Kidney (tissue), 14 donors: ENCODE measurements around the gene KIDINS220. TPM values are rescaled to one million over a fixed set of nuclear protein-coding genes. Genes with fewer than 3 reads are reported as not detected.

ENCODE experiments used
- DNase-seq, 5 donors: peaks; one replicate each; pipeline ENCODE4 v3.0.0-alpha.2; 2013 to 2020
- FAIRE-seq: peaks from 2 replicates; lab custom pipeline; 2012; peaks lifted over from hg19 to GRCh38; lab: Jason Lieb, UNC
- H3K27ac ChIP-seq, 2 donors: one replicate each; pipeline ENCODE4 v1.7.0; 2013; ENCODE audit warnings: low read depth in 2 of 2, low read length in 2 of 2, inconsistent platforms in 1 of 2
- H3K27me3 ChIP-seq: one replicate; pipeline ENCODE4 v1.7.1; 2013; ENCODE audit warnings: low read length, inconsistent platforms; ENCODE audit not compliant: control insufficient read depth, insufficient read depth
- H3K36me3 ChIP-seq, 3 donors: one replicate each; pipeline versions ENCODE4 v1.7.0 to v1.7.1; 2013; ENCODE audit warnings: low read length in 3 of 3, control low read depth in 1 of 3, inconsistent platforms in 1 of 3; ENCODE audit not compliant: insufficient read depth in 3 of 3, control insufficient read depth in 2 of 3
- H3K4me1 ChIP-seq, 3 donors: one replicate each; pipeline versions ENCODE4 v1.7.0 to v1.7.1; 2013; ENCODE audit warnings: low read length in 3 of 3, inconsistent platforms in 1 of 3, low read depth in 1 of 3; ENCODE audit not compliant: control insufficient read depth in 2 of 3, insufficient read depth in 2 of 3
- H3K4me3 ChIP-seq, 3 donors: one replicate each; pipeline versions ENCODE4 v1.7.0 to v1.8.1; 2013; ENCODE audit warnings: low read length in 3 of 3, control low read depth in 1 of 3, inconsistent platforms in 1 of 3
- H3K9ac ChIP-seq, 3 donors: one replicate each; pipeline versions ENCODE4 v1.7.0 to v1.7.1; 2013; ENCODE audit warnings: low read length in 3 of 3, control low read depth in 1 of 3, inconsistent platforms in 1 of 3
- H3K9me3 ChIP-seq, 3 donors: one replicate each; pipeline versions ENCODE4 v1.7.0 to v1.7.1; 2013; ENCODE audit warnings: low read length in 3 of 3, control low read depth in 1 of 3, inconsistent platforms in 1 of 3; ENCODE audit not compliant: control insufficient read depth in 2 of 3, insufficient read depth in 1 of 3
- CTCF ChIP-seq: IDR thresholded peaks from 3 replicates; pipeline ENCODE4 v1.5.1; 2012; ENCODE audit warnings: mild to moderate bottlenecking, moderate library complexity, borderline replicate concordance; ENCODE audit not compliant: insufficient read depth; ENCODE audit errors: extremely low read depth
- intact Hi-C: fragments of 100-400 bp; cut with DNase I; formaldehyde crosslinking; loops from one replicate; pipeline ENCODE4 v1.11.1; 2022
- polyA plus RNA-seq: library from polyadenylated mRNA; stranded (reverse); fragments of 350-450 nt; fragmentation: Illumina TruSeq; extraction: RNeasy Lipid Tissue Mini Kit (QIAGEN cat#74804); gene quantifications from one replicate; pipeline ENCODE4 v1.2.3, GENCODE V29; 2014; ENCODE audit warnings: low read depth, low replicate concordance; ENCODE audit not compliant: insufficient read depth
- total RNA-seq: library from RNA; stranded (reverse); fragmentation: NEBNext Ultra II Directional; extraction: Animal tissue kit (Norgen Biotek cat#: 25700); gene quantifications from one replicate; pipeline ENCODE4 v1.2.1, GENCODE V29; 2021
- donor health status: control.
- donor health status: control.
- donor health status: control.
- donor health status: control.
- donor health status: control.
- donor health status: DM: yes; HTN: yes; CAD: no.
- donor health status: Normal renal cell carcinoma (clear cell type).

The KIDINS220 gene
- total and polyA plus RNA-seq, 2 donors from 2014 or later, result 12.3 to 56.6 TPM

GRCh38 chr2:8753609-8754008, 83.8 kb downstream of the KIDINS220 start:
- Histone ChIP-seq H3K9me3 (peaks cover 0 to 5% (median 0%) of the 10 kb centered on the region in 3 donors), H3K9ac (no peak overlapping the region), H3K27me3 (no peaks in the 10 kb centered on the region), H3K36me3 (peaks cover 0 to 5% (median 3%) of the 10 kb centered on the region in 3 donors), H3K4me1 (peaks cover 0 to 5% (median 0%) of the 10 kb centered on the region in 3 donors), H3K27ac (no peak overlapping the region), H3K4me3 (no peak overlapping the region)
- TF ChIP-seq CTCF, result no peak
- intact Hi-C loops, result no loop called here
- no peak for DNase-seq
- no peak for FAIRE-seq

GRCh38 chr2:8752385-8752784, 85.0 kb downstream of the KIDINS220 start:
- H3K36me3 ChIP-seq, result peaks cover 0 to 9% (median 5%) of the 10 kb centered on the region in 3 donors
- intact Hi-C loops, result no loop called here
- H3K9me3 ChIP-seq, result peaks cover 0 to 5% (median 0%) of the 10 kb centered on the region in 3 donors
- no peaks in the 10 kb centered on the region for H3K27me3 ChIP-seq
- H3K4me1 ChIP-seq, result peaks cover 0 to 5% (median 0%) of the 10 kb centered on the region in 3 donors
- no peak for FAIRE-seq
- H3K9ac ChIP-seq, result no peak overlapping the region
- DNase-seq, result no peak
- no peak overlapping the region for H3K4me3 ChIP-seq
- no peak for TF ChIP-seq CTCF
- H3K27ac ChIP-seq, result no peak overlapping the region

GRCh38 chr2:8750221-8750620, 87.2 kb downstream of the KIDINS220 start:
- DNase-seq (no peak), FAIRE-seq (no peak)
- peaks cover 0 to 13% (median 2%) of the 10 kb centered on the region in 3 donors for H3K36me3 ChIP-seq
- intact Hi-C loops, result no loop called here
- H3K27me3 ChIP-seq, result no peaks in the 10 kb centered on the region
- no peaks in the 10 kb centered on the region for H3K9me3 ChIP-seq
- no peak for TF ChIP-seq CTCF
- no peak overlapping the region for H3K27ac ChIP-seq
- no peak overlapping the region for H3K4me3 ChIP-seq
- peaks cover 0 to 5% (median 0%) of the 10 kb centered on the region in 3 donors for H3K4me1 ChIP-seq
- no peak overlapping the region for H3K9ac ChIP-seq

GRCh38 chr2:8743261-8743660, 94.2 kb downstream of the KIDINS220 start:
- peaks cover 0 to 17% (median 5%) of the 10 kb centered on the region in 3 donors for H3K36me3 ChIP-seq
- TF ChIP-seq CTCF, result no peak
- intact Hi-C loops, result no loop called here
- H3K27ac ChIP-seq, result no peak overlapping the region
- H3K9ac ChIP-seq, result no peak overlapping the region
- no peaks in the 10 kb centered on the region for H3K4me1 ChIP-seq
- H3K9me3 ChIP-seq, result no peaks in the 10 kb centered on the region
- DNase-seq, result no peak
- no peaks in the 10 kb centered on the region for H3K27me3 ChIP-seq
- H3K4me3 ChIP-seq, result no peak overlapping the region
- no peak for FAIRE-seq
